ENCODE data around the gene SPEG.

Gene SPEG

DNA sequence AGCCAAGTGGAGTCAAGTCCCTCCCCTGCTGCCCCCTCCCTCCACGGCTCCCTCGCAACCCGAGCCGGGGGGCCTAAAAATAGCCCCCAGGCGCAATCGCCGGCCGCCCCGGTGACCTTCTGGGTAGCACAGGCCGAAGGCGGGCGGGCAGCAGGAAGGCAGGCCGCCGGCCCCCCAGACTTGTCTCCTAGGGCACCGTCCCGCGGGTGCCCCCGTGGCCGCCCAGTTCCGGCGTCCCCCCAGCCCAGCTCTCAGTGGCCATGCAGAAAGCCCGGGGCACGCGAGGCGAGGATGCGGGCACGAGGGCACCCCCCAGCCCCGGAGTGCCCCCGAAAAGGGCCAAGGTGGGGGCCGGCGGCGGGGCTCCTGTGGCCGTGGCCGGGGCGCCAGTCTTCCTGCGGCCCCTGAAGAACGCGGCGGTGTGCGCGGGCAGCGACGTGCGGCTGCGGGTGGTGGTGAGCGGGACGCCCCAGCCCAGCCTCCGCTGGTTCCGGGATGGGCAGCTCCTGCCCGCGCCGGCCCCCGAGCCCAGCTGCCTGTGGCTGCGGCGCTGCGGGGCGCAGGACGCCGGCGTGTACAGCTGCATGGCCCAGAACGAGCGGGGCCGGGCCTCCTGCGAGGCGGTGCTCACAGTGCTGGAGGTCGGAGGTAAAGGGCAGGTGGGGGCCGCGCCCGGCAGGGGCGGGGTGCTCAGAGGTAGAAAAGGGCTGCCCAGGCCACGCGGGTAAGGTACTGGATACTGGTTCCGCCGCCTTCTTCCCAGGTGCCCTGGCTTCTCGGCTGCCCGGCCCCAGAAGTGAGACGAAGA is at the start of gene SPEG:
Gene SPEG (plus strand): TSS at position 126 of the 808 bp plus-strand sequence. CDS start 135 bp downstream, at position 261.
- TF ChIP-seq, protein P1, sequence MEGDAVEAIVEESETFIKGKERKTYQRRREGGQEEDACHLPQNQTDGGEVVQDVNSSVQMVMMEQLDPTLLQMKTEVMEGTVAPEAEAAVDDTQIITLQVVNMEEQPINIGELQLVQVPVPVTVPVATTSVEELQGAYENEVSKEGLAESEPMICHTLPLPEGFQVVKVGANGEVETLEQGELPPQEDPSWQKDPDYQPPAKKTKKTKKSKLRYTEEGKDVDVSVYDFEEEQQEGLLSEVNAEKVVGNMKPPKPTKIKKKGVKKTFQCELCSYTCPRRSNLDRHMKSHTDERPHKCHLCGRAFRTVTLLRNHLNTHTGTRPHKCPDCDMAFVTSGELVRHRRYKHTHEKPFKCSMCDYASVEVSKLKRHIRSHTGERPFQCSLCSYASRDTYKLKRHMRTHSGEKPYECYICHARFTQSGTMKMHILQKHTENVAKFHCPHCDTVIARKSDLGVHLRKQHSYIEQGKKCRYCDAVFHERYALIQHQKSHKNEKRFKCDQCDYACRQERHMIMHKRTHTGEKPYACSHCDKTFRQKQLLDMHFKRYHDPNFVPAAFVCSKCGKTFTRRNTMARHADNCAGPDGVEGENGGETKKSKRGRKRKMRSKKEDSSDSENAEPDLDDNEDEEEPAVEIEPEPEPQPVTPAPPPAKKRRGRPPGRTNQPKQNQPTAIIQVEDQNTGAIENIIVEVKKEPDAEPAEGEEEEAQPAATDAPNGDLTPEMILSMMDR (IDR thresholded peaks at IDR 0.05), result no peak

- TF ChIP-seq, protein P1 (IDR thresholded peaks at IDR 0.05), result no peak
Measured at GRCh38 chr2:219384859-219385258, 49.8 kb upstream of the SPEG start.

DNA sequence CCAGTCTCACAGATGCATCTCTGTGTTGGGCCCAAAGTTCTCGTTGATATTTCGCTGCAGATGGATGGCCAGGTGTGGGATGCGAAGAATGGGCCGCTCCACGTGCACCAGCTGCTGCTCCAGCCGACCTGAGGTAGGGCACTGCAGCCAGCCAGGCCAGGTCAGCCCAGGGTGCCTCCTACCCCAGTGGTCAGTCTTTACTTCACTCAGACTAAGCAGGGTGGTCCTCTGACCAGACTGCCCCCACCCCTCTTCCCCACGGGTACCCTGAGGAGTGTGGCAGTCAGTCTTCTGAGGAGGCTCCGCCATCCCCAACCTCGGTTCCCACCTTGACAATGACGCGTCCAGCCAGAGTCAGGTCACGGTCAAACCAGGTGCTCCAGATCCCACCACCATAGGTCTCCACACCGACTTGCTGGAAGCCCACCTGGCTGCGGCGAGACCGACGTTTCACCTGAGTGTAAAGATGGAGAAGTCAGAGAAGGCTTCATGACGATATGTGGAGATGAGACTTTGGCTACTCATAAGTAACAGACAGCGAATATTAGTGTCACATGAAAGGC is 48.6 kb upstream of the SPEG start:
- TF ChIP-seq, protein P1 (IDR thresholded peaks at IDR 0.05), result no peak

DNA sequence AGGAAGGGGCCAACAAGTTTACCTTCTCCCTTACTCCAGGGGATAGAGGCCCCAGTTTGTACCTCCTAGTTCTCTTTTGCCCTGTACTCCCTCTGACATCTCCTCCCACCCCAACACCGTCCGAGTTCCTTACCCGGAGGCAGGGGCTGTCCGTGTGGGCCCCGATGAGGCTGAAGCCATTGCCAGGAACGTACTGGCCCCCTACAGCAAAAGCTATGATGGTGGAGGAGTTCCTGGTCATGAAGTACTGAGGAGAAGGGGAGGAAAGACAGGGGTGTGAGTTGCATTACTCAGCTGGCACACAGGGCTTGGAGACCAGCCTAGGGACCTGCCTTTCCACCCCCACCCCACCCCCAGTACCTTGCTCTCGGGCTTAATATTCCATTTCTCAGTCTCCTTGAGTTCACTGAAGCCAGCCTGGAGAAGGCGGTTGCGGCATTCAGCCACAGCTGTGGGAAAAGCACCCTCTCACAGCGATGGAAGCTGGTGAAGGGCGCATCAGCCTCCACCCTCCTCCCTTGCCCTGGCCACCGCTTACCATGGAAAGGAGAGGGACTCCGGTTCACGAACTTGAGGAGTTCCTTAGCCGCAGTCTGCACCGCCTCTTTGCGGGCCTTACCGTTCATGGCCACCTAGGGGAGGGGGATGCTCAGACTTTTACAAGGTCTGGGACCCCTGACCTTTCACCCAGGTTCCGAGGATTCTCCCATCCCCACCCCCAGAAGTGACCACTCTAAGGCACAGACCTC is 47.9 kb upstream of the SPEG start:
- TF ChIP-seq, protein P1 (IDR thresholded peaks at IDR 0.05), result no peak

- TF ChIP-seq, protein P1 (IDR thresholded peaks at IDR 0.05), result no peak
Measured at GRCh38 chr2:219387306-219388120, 47.1 kb upstream of the SPEG start, which contains the start of gene DNPEP. TSS of gene DNPEP (minus strand) at chr2:219387912. CDS start at chr2:219387794, 118 bp downstream.

DNA sequence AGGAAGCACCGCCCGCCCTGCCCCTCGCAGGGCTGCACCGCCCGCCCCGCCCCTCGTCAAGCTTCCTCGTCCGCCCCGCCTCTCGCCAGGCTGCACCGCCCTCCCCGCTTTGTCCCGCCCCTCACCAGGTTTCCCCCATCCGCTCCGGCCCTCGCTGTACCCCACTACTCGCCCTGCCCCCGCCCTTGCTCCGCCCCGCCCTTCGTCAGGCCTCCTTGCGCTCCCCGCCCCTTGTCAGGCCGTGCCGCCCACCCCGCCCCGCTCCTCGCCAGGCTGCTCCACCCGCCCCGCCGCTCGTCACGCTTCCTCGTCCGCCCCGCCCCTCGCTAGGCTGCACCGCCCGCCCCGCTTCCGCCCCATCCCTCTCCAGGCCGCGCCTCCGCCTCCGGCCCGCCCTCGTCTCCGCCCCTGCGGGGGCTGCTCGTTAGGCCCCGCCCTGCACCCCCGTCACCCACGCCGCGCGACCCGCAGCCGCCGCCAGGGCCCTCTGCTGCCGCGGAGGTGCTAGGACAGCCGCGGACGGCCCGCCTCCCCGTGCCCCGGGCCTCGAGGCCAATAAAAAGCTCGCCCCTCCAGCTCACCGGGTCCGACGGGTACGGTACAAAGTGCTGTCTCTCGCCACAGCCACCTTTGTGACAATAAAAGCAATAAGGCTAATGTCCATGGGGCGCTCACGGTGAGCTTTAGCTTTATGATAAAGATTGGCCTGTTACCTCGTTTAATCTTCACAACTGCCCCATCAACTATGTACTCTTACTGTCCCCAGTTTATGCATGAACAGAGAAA is 46.3 kb upstream of the SPEG start:
- TF ChIP-seq, protein P1 (IDR thresholded peaks at IDR 0.05), result peak; percentile 49
